Loucy (cell line): Measurements from ENCODE around the gene LUZP2.

ENCODE experiments used
- CTCF ChIP-seq: fragments of 200-600 bp; sonication (generic); conservative IDR thresholded peaks from 2 replicates; pipeline ENCODE4 v1.5.1; 2014; ENCODE audit warnings: mild to moderate bottlenecking, antibody characterized with exemption, low read length
- EZH2phosphoT487 ChIP-seq: fragments of 200-600 bp; IDR thresholded peaks from 2 replicates; pipeline ENCODE4 v1.6.1; 2018; ENCODE audit warnings: antibody characterized with exemption, mild to moderate bottlenecking, moderate library complexity, borderline replicate concordance

DNA sequence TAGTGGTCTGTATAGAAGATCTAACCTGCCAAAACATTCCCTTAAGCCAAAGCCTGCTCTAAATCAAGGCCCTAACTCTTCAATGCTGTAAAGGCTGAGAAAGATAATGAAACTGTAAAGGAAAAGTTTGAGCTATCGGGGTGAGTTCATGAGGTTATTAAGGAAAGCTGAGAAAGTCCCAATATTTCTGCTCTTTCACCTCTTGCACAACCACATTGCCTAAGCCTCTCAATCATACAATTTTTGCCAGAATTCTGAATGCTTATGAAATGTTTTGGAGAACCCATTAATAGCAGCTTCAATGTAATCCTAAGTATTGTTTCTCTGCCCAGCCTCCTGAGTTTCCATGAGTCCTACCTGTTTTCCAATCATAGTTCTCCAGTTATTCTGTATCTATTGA, 373.2 kb downstream of the LUZP2 start:
- TF ChIP-seq CTCF (no peak), EZH2phosphoT487 (no peak)
